C1 segment of cervical spinal cord (tissue), 14 donors: ENCODE measurements around the gene RFC1.
"Not testable (repeated sequence)": the region's sequence is repeated elsewhere in the genome, so short reads cannot be mapped to it uniquely, and the experiment has no call there.

Experiments used
- DNase-seq, 14 donors: peaks; one replicate each; lab custom pipeline; 2025; lab: John Stamatoyannopoulos, UW

RFC1 gene

GRCh38 chr4:39308611-39309010 lies 57.6 kb downstream of the RFC1 start:
- DNase-seq = peak in 1 of 14 donors; percentile 47

GRCh38 chr4:39305912-39306677 lies 60.1 kb downstream of the RFC1 start:
- no peak for DNase-seq

- no peak for DNase-seq
Observed at GRCh38 chr4:39304651-39305050, 61.5 kb downstream of the RFC1 start.

- no peak for DNase-seq
Observed at GRCh38 chr4:39303871-39304270, 62.3 kb downstream of the RFC1 start.

- DNase-seq = no peak
Observed at GRCh38 chr4:39302901-39303300, 63.3 kb downstream of the RFC1 start.

GRCh38 chr4:39295784-39296183 lies 70.4 kb downstream of the RFC1 start:
- no peak for DNase-seq

GRCh38 chr4:39292433-39292832 lies 73.7 kb downstream of the RFC1 start:
- DNase-seq = not testable (repeated sequence)

GRCh38 chr4:39291686-39292085 lies 74.5 kb downstream of the RFC1 start:
- no peak for DNase-seq

- DNase-seq = no peak
Observed at GRCh38 chr4:39287223-39287622, 78.9 kb downstream of the RFC1 start.

GRCh38 chr4:39286263-39286662 lies 79.9 kb downstream of the RFC1 start:
- DNase-seq = no peak

- no peak for DNase-seq
Observed at GRCh38 chr4:39285853-39286252, 80.3 kb downstream of the RFC1 start.

GRCh38 chr4:39285111-39285795 lies 80.9 kb downstream of the RFC1 start:
- no peak for DNase-seq

GRCh38 chr4:39280770-39281169 lies 85.4 kb downstream of the RFC1 start:
- no peak for DNase-seq

GRCh38 chr4:39279416-39279815 lies 86.7 kb downstream of the RFC1 start:
- no peak for DNase-seq

GRCh38 chr4:39278476-39278875 lies 87.7 kb downstream of the RFC1 start:
- no peak for DNase-seq

GRCh38 chr4:39277661-39278060 lies 88.5 kb downstream of the RFC1 start:
- DNase-seq = not testable (repeated sequence)

GRCh38 chr4:39274503-39274902 lies 91.7 kb downstream of the RFC1 start:
- no peak for DNase-seq

GRCh38 chr4:39263895-39264294 lies 102.3 kb downstream of the RFC1 start:
- no peak for DNase-seq

- no peak for DNase-seq
Observed at GRCh38 chr4:39259571-39260330, 106.4 kb downstream of the RFC1 start.

- no peak for DNase-seq
Observed at GRCh38 chr4:39256436-39256835, 109.7 kb downstream of the RFC1 start.

- no peak for DNase-seq
Observed at GRCh38 chr4:39255871-39256270, 110.3 kb downstream of the RFC1 start.

GRCh38 chr4:39255266-39255665 lies 110.9 kb downstream of the RFC1 start:
- no peak for DNase-seq
